Measurements from ENCODE around the gene CCL16.
"Not testable (repeated sequence)": the region's sequence is repeated elsewhere in the genome, so short reads cannot be mapped to it uniquely, and the experiment has no call there.

CCL16 gene

GRCh38 chr17:35984140-35984539, 2.8 kb upstream of the CCL16 start:
- no peak for DNase-seq

GRCh38 chr17:35982409-35983191, 1.3 kb upstream of the CCL16 start:
- DNase-seq, result no peak

- DNase-seq, result no peak
Observed at GRCh38 chr17:35981908-35982330, 622 bp upstream of the CCL16 start.

GRCh38 chr17:35978346-35978745, 3.0 kb downstream of the CCL16 start:
- no peak for DNase-seq

GRCh38 chr17:35977509-35977908, 3.8 kb downstream of the CCL16 start:
- no peak for DNase-seq

- no peak for DNase-seq
Observed at GRCh38 chr17:35973333-35974260, 7.7 kb downstream of the CCL16 start.

GRCh38 chr17:35972945-35973332, 8.4 kb downstream of the CCL16 start:
- no peak for DNase-seq

- no peak for DNase-seq
Observed at GRCh38 chr17:35972535-35972934, 8.8 kb downstream of the CCL16 start.

GRCh38 chr17:35972066-35972465, 9.2 kb downstream of the CCL16 start:
- no peak for DNase-seq

- no peak for DNase-seq
Observed at GRCh38 chr17:35969558-35970380, 11.5 kb downstream of the CCL16 start.

GRCh38 chr17:35968520-35969054, 12.7 kb downstream of the CCL16 start:
- no peak for DNase-seq

- no peak for DNase-seq
Observed at GRCh38 chr17:35965272-35965671, 16.0 kb downstream of the CCL16 start.

GRCh38 chr17:35963663-35964062, 17.6 kb downstream of the CCL16 start:
- no peak for DNase-seq

GRCh38 chr17:35953720-35954119, 27.6 kb downstream of the CCL16 start:
- DNase-seq, result no peak

- DNase-seq, result no peak
Observed at GRCh38 chr17:35949401-35949800, 31.9 kb downstream of the CCL16 start.

- DNase-seq, result no peak
Observed at GRCh38 chr17:35948092-35948491, 33.2 kb downstream of the CCL16 start.

- DNase-seq, result no peak
Observed at GRCh38 chr17:35947156-35947585, 34.1 kb downstream of the CCL16 start.

- no peak for DNase-seq
Observed at GRCh38 chr17:35944151-35944550, 37.1 kb downstream of the CCL16 start.

GRCh38 chr17:35943537-35943936, 37.8 kb downstream of the CCL16 start, which contains the start of gene LYZL6:
Gene LYZL6, minus strand, starts transcription at chr17:35943713. Its CDS starts 4,357 bp downstream, at chr17:35939356.
- DNase-seq, result no peak

- DNase-seq, result no peak
Observed at GRCh38 chr17:35942588-35943186, 38.6 kb downstream of the CCL16 start.

GRCh38 chr17:35938492-35938891, 42.8 kb downstream of the CCL16 start:
- not testable (repeated sequence) for DNase-seq

- DNase-seq, result no peak
Observed at GRCh38 chr17:35936063-35936462, 45.2 kb downstream of the CCL16 start.
